Ovary (tissue), 9 donors: ENCODE data around the gene ASIC2. TPM values are rescaled to one million over a fixed set of nuclear protein-coding genes. Genes with fewer than 3 reads are reported as not detected.

Experiments
- DNase-seq, 5 donors: peaks; one replicate each; pipeline ENCODE4 v3.0.0-alpha.2; 2019 to 2020
- H3K27ac ChIP-seq, 2 donors: fragments of 200-600 bp; one replicate each; pipeline versions ENCODE4 v1.5.1 to v1.8.0; 2019 to 2022
- H3K27me3 ChIP-seq: fragments of 200-600 bp; one replicate; pipeline ENCODE4 v1.8.0; 2022
- H3K36me3 ChIP-seq: fragments of 200-600 bp; sonication (generic); one replicate; pipeline ENCODE4 v1.5.1; 2019
- H3K4me1 ChIP-seq: one replicate; pipeline ENCODE4 v1.8.1; 2013; ENCODE audit warnings: mild to moderate bottlenecking, moderate library complexity; ENCODE audit not compliant: insufficient read depth
- H3K4me3 ChIP-seq: fragments of 200-600 bp; sonication (generic); one replicate; pipeline ENCODE4 v1.5.1; 2017
- H3K9me3 ChIP-seq, 2 donors: fragments of 200-600 bp in 1 of 2; sonication (generic) in 1 of 2; one replicate each; pipeline versions ENCODE4 v1.5.1 to v1.8.1; 2013 to 2019; ENCODE audit warnings: mild to moderate bottlenecking in 1 of 2, moderate library complexity in 1 of 2
- CTCF ChIP-seq, 3 donors: fragments of 450-650 bp in 2 of 3; fragments of 200-600 bp in 1 of 3; IDR thresholded peaks; one replicate each; pipeline versions ENCODE4 v1.5.1 to v1.8.0; 2016 to 2022; ENCODE audit warnings: antibody characterized with exemption in 3 of 3, mild to moderate bottlenecking in 1 of 3
- EP300 ChIP-seq: sonication (generic); formaldehyde crosslinking; IDR thresholded peaks from one replicate; pipeline ENCODE4 v1.6.1; 2017; ENCODE audit warnings: antibody characterized with exemption
- POLR2A ChIP-seq: fragments of 450-650 bp; IDR thresholded peaks from one replicate; pipeline ENCODE4 v1.6.1; 2017; ENCODE audit warnings: antibody characterized with exemption, mild to moderate bottlenecking, moderate library complexity
- WGBS, 3 donors: extraction: QIAGEN DNeasy Blood & Tissue Kit in 1 of 3; methylation state at CpG; one replicate each; pipeline versions ENCODE4 v1.1.5 to v1.1.7; 2013 to 2017; 5-methylcytosine and 5-hydroxymethylcytosine counted together
- intact Hi-C, 4 donors: fragments of 100-400 bp; cut with DNase I; formaldehyde crosslinking; loops; one replicate each; pipeline versions ENCODE4 v1.11.0 to v1.15.1; 2022 to 2023
- polyA plus RNA-seq, 2 donors: library from polyadenylated mRNA; stranded (reverse); fragments of 200-250 nt in 1 of 2; fragments of 350-450 nt in 1 of 2; fragmentation: Illumina TruSeq in 1 of 2; extraction: RNeasy Lipid Tissue Mini Kit (QIAGEN cat#74804) in 1 of 2; gene quantifications; one replicate each; pipeline ENCODE4 v1.2.3, GENCODE V29; 2013 to 2014
- total RNA-seq, 7 donors: library from RNA; depleted of rRNA in 2 of 7; stranded (reverse); fragments of >200 nt in 2 of 7; fragmentation: NEBNext Ultra II Directional in 3 of 7; extraction: Animal tissue kit (Norgen Biotek cat#: 25700) in 3 of 7; gene quantifications; one replicate each; pipeline versions ENCODE4 v1.1.0 to v1.2.4, GENCODE V29; 2016 to 2023
- donor health status: DM: no; HTN: no; CAD: no; lungs with moderate emphysema.
- donor health status: DM: no; HTN: no; CAD: no.
- donor health status: Bipolar disorder and iron deficiency.
- donor health status: DM: yes; HTN: yes; CAD: no.
- donor health status: DM: no; HTN: no; CAD: no.
- donor health status: DM: yes; HTN: yes; CAD: no.

Gene ASIC2
- total and polyA plus RNA-seq, 9 donors, result 0.04 to 1.3 (median 0.24) TPM; not detected in 2

GRCh38 chr17:33016920-33017319, 276.2 kb downstream of the ASIC2 start:
- TF ChIP-seq POLR2A, result no peak
- no peak for TF ChIP-seq EP300
- no peak for TF ChIP-seq CTCF (IDR thresholded peaks at IDR 0.05)
- H3K9me3 ChIP-seq, result no peaks in the 10 kb centered on the region
- WGBS, 3 donors, result 66 to 76% (median 75%) methylated on average over 6 of the region's 6 CpGs

GRCh38 chr17:33015716-33016346, 277.3 kb downstream of the ASIC2 start:
- no peak overlapping the region for H3K4me3 ChIP-seq
- no peaks in the 10 kb centered on the region for H3K36me3 ChIP-seq
- TF ChIP-seq CTCF (IDR thresholded peaks at IDR 0.05) (no peak), EP300 (no peak), POLR2A (no peak)
- WGBS, 3 donors, result 67 to 82% (median 75%) methylated on average over 9 of the region's 9 CpGs
- no peaks in the 10 kb centered on the region for H3K4me1 ChIP-seq
- no peaks in the 10 kb centered on the region for H3K9me3 ChIP-seq
- no peaks in the 10 kb centered on the region for H3K27me3 ChIP-seq
- intact Hi-C loops, result no loop called here
- H3K27ac ChIP-seq, result no peak overlapping the region
- DNase-seq, result no peak

More at GRCh38 chr17:33016920-33017319, 276.2 kb downstream of the ASIC2 start:
- H3K4me1 ChIP-seq, result no peaks in the 10 kb centered on the region
- intact Hi-C loops, result no loop called here
- DNase-seq, result no peak
- no peaks in the 10 kb centered on the region for H3K27me3 ChIP-seq
- H3K36me3 ChIP-seq, result no peaks in the 10 kb centered on the region
- H3K27ac ChIP-seq, result no peak overlapping the region
- H3K4me3 ChIP-seq, result no peak overlapping the region

GRCh38 chr17:33014751-33015150, 278.3 kb downstream of the ASIC2 start:
- no peaks in the 10 kb centered on the region for H3K27me3 ChIP-seq
- H3K4me3 ChIP-seq, result no peak overlapping the region
- no peak for DNase-seq
- H3K4me1 ChIP-seq, result no peaks in the 10 kb centered on the region
- no peak overlapping the region for H3K27ac ChIP-seq
- no peaks in the 10 kb centered on the region for H3K36me3 ChIP-seq
- intact Hi-C loops, result no loop called here
- 26 to 39% (median 39%) methylated on average over 7 of the region's 7 CpGs for WGBS, 3 donors
- no peak for TF ChIP-seq EP300
- TF ChIP-seq CTCF (IDR thresholded peaks at IDR 0.05), result no peak
- no peak for TF ChIP-seq POLR2A
- H3K9me3 ChIP-seq, result no peaks in the 10 kb centered on the region

GRCh38 chr17:33013596-33014375, 279.3 kb downstream of the ASIC2 start:
- Histone ChIP-seq H3K9me3 (no peaks in the 10 kb centered on the region), H3K4me3 (no peak overlapping the region), H3K27ac (no peak overlapping the region), H3K36me3 (no peaks in the 10 kb centered on the region), H3K27me3 (no peaks in the 10 kb centered on the region), H3K4me1 (no peaks in the 10 kb centered on the region)
- intact Hi-C loops, result no loop called here
- whole genome bisulfite sequencing, 3 donors, result 83 to 91% (median 90%) methylated on average over 18 of the region's 18 CpGs
- TF ChIP-seq EP300 (no peak), CTCF (IDR thresholded peaks at IDR 0.05) (no peak)
- DNase-seq, result no peak
